Measurements from ENCODE around the gene RBM12.

- TF ChIP-seq CTCF (IDR thresholded peaks at IDR 0.05), result no peak
- TF ChIP-seq POLR2AphosphoS5 (IDR thresholded peaks at IDR 0.05; ENCODE audit: low read depth, low read length), result no peak
- TF ChIP-seq REST (IDR thresholded peaks at IDR 0.05; ENCODE audit: insufficient read depth in 1 of 2, low read depth in 2 of 2, low read length in 1 of 2), result no peak
- TF ChIP-seq TCF7L2 (IDR thresholded peaks at IDR 0.05; ENCODE audit: low read depth, low read length), result no peak
- TF ChIP-seq SIN3A (IDR thresholded peaks at IDR 0.05; ENCODE audit: borderline replicate concordance, insufficient read depth, low read depth, low read length), result no peak
Observed at GRCh38 chr20:35606127-35606526, 58.6 kb downstream of the RBM12 start.
